ENCODE measurements around the gene EPHB3.

DNA sequence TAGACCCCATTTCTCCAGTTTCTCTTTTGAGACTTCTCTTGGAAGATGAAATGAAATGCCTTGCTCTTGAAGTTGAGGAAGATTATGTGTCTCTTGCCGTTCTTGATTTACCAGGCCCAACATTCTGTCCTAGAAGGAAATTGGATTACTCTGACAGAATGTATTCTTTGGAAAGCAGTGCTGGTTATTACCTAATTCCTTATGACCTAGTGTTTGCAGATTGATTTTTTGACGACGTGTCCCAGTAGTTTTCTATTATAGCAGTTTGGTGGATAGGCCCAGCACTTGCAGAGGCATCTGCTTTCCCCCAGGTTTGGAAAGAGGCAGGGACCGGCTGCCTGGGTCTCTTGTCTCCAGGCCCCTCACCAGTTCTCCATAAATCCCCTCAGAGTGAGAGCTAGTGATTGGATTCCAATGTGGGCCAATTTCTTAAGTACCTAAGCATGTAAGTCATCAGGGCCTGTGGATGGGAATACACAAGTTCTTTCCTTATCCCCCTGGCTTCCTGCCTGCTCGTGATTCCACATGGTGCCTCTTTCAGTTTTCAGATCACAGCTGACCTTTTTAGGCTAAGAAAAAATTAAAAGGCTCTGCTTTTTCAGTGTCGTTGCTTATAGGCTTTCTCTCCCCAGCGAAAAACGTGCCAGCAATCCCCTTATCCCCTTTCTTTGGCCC is 50.2 kb downstream of the EPHB3 start:
- TF ChIP-seq, protein P1, sequence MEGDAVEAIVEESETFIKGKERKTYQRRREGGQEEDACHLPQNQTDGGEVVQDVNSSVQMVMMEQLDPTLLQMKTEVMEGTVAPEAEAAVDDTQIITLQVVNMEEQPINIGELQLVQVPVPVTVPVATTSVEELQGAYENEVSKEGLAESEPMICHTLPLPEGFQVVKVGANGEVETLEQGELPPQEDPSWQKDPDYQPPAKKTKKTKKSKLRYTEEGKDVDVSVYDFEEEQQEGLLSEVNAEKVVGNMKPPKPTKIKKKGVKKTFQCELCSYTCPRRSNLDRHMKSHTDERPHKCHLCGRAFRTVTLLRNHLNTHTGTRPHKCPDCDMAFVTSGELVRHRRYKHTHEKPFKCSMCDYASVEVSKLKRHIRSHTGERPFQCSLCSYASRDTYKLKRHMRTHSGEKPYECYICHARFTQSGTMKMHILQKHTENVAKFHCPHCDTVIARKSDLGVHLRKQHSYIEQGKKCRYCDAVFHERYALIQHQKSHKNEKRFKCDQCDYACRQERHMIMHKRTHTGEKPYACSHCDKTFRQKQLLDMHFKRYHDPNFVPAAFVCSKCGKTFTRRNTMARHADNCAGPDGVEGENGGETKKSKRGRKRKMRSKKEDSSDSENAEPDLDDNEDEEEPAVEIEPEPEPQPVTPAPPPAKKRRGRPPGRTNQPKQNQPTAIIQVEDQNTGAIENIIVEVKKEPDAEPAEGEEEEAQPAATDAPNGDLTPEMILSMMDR (IDR thresholded peaks at IDR 0.05) = no peak
- TF ChIP-seq EP300 (IDR thresholded peaks at IDR 0.05) (no peak), POLR2A (IDR thresholded peaks at IDR 0.05) (no peak), POLR2AphosphoS5 (IDR thresholded peaks at IDR 0.05) (no peak)
